GM18861 (cell line): ENCODE results near the gene RNF112.

ENCODE experiments used
- ATAC-seq: cut with Tn5 transposase; IDR thresholded peaks from one replicate; pipeline ENCODE4 v1.9.1; 2021; ENCODE audit not compliant: unreplicated experiment

The RNF112 gene

GRCh38 chr17:19387921-19388521 is 23.0 kb upstream of the RNF112 start:
- ATAC-seq = no peak

DNA sequence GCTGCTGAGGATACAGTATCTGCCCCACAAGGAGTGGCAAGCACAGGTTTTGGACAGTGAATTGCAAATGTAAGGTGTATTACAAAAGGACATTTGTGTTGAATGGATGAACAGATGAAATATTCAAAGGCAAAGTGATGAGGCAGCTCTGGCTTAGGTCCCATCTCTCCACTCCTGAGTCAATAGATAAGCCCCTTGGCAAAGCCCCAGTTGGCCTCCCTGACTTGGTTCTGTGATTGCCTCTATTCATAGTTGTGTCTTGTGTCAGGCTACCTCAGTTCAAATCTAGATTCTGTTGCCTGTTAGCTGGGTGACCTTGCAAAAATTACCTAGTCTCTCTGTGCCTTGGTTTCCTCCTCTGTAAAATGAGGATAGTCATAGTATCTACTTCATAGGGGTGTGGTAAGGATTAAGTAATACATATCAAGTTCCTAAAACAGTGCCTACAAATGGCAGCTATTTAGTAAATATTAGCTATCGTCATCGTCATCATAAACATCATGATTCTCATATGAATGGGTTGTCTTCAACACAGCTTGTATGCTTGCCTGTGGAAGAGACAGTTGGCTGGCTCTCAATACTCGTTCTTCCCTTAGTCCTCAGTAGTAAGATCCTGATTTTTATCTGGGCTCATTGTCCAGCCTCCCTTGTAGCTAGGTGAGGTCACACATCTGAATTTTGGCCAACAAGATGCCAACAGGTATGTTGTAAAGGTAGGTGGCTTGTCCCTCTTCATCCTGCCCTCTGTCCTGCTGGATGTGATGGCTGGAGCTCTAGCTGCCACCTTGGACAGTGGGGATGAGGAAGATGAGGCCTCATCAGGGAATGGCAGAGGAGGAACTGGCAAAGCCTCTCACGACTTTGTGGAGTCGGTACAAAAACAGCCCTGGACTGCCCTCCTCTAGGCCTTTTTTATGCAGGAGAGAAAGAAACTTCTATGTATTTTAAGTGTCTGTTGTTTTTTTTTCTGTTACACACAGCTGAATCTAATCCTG is 21.9 kb upstream of the RNF112 start:
- ATAC-seq = no peak

DNA sequence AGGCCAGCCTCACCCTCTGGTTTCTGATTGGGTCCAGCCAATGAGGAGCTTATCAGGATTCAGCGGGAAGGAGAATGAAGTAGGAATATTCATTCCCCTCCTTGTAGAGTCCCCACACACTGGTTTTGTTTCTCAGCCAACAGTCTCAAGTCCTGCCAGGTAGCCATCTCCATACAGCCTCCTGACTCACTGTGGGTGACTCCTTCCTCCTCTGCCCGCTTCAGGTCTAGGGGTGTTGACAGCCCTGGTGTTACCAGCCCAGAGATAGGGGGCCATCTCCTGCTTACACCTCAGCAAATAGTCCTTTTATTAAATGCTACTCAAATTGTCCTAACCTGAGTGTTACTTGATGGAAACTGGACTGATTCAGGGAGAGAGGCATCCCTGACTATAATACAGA is 20.1 kb upstream of the RNF112 start:
- ATAC-seq = no peak

DNA sequence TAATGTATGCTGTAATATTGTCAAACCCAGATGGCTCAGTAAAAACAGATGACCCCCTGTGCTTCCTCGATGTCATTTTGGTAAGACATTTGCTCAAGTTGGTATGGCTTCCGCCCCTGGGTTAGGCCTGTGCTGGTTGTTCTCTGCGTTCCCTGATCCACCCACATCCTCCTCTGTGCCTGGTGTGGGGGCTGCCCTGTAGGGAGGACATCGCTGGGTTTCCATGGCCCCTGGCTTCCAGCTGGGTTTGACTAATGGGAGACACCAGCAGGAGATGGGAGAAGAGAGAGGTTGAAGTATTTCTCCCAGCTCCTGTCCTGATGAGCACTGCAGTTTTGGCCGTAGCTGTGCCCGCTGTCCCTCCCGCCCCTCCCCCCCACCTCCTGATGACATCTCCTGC is 19.6 kb upstream of the RNF112 start:
- no peak for ATAC-seq

DNA sequence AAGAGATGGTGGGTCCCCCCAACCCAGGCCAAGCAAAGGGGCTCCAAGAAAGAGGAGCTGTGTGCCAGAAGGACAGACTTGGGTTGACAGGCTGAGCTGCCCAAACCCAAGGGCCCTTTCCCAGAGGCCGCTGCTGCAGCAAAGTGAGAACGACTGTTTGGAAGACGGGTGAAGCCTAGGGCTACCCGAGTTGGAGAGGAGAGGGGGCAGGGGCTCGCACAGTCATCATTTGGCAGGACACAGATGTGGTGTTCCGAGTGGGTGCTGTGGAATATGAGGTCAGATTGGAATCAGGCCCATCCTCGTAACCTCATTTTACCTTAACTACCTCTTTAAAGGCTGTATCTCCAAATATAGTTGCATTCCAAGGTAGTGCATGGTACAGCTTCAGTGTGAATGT is 18.7 kb upstream of the RNF112 start:
- ATAC-seq = no peak

DNA sequence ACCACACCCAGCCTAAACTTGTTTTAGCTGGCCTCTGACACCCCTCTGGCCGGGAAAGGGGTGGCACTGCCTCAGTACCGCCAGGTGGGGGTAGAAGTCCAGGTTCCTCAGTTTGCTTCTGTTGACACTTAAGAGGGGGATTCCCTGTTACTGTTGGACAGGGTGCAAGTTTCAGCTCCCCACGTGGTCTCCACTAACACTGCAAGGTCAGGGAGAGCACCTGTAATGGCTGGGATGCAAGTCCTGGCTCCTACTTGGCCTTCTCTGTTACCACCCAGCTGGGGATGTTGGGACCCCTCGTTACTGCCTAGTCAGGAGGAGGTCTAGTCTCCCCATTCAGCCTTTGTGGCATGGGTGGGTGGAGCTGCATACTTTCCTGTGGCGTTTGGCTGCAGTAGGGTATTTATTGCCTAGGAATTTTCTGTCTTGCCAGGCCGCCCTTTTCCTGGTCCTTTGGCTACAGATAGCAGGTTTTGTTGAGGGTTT is 13.4 kb upstream of the RNF112 start:
- ATAC-seq = no peak

DNA sequence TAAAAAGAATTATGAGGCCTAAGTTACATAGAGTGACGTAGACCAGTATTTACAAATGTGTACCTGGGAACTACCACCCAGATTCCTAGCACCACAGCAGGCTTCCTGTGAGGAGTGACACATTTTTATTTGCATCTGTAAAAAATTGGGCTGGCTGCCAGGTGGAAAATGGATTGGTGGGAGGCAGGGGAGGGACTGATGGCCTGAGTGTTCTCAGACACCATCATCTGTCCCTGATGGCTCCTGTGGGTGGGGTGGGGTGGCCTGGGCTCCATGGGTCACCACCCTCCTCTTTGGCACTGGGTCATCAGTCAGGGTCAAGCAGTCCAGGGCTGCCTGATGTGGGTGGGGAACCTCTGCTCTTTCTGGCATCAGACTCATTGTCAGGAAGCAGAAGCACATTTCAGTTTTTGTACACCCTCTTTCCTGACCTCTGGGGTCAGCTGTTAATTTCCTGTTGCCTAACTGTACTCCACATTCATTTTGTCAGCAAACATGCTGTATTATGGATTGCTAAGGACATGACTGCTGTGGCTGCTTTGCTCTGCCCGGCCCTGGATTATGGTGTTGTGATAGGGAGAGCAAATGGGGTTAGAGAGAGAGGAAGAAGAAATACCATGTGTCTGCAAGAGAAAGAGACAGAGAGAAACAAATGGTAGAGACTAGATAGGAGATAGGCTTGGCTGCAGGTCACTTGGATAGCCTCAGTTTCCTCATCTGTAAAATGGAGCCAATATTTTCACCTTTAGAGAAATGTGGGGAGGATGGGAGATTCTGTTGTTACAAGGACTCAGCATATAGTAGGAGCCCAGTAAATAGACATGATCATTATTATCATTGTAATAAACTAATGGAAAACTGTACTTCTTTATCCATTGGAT is 12.5 kb upstream of the RNF112 start:
- ATAC-seq = no peak

DNA sequence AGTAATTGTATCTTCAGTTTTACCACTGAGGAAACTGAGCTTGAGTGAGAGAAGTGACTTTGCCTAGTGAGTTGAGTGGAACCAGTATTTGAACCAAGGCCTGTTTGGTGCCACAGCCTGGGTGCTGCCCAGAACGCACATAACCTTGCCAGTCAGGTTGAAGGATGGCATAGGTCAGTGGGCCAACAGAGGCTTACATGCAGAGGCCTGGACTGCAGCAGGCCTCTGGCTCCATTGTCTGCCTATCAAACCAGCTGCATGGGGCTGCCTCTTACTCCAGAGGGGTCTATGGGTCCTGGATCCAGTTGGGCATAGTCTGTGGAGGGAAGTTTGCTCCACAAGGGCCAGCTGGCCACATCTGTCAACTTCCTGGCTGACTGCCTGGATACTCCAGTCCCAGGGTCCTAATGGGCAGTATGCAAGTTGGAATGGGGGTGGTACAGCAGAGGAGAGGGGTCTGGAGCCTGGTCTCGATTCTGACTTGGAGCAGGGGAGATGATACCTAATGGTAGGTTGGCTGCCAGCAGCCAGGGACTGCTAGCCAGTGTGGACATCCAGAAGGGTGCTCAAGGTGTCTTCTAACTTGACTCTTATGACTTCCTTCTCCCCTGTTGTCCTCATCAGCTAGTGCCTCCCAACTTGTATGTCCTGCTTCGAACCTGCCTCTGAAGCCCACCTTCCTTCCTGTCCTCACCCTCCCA is 11.1 kb upstream of the RNF112 start:
- ATAC-seq = no peak

- ATAC-seq = no peak
These were observed 9.6 kb upstream of the RNF112 start for GRCh38 chr17:19401321-19402010.

- no peak for ATAC-seq
These were observed 8.9 kb upstream of the RNF112 start for GRCh38 chr17:19402171-19402570.

DNA sequence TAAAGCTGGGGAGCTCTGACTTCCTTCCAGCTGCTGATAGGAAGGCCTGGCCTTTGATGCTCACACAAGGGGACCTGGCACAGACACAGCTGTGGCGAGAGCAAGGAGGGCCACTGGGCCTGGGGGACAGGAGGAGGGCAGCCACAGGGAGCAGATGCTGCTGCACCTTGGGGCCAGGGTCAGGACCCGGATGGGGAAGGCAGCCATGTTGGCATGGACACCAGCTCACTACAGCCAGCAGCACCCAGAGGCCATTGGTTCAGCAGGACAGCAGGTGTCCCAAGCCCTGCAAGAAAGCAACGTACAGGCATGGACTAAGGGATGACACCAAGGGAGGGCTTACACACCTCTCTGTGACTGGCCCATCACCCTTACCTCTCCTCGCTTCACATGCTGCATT is 8.0 kb upstream of the RNF112 start:
- no peak for ATAC-seq

DNA sequence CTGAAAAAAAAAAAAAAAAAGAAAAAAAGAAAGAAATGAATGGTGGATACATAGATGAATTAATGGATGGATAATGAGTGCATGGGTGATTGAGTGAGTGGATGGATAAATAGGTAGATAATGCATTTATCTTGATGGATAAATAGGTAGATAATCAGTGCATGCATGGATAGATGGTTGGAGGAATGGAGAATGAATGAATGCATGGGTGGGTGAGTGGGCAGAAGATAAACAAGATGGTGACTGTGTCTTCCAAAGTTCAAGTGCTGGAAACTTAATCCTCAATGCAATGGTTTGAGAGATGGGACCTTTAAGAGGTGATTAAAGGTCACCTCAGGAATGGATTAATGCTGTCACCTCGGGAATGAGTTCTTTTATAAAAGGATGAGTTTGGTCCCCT is 6.8 kb upstream of the RNF112 start:
- ATAC-seq = no peak

DNA sequence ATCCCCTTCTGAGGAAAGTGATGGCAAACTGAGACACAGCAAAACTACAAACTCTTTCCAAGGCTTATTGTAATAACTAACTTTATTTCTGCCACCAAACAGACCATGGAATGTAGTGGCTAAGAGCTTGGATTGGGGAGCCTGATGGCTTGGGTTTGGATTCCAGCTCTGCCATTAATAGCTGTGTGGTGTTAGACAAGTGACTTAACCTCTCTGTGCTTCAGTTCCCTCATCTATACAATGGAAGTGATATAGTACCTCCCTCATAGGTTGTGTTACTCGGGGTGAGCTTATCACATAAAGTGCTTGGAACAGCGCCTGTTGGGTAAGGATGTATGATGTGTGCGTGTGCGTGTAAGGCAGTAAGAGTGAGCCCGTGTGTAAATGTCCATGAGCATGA is 5.9 kb upstream of the RNF112 start:
- ATAC-seq = no peak

DNA sequence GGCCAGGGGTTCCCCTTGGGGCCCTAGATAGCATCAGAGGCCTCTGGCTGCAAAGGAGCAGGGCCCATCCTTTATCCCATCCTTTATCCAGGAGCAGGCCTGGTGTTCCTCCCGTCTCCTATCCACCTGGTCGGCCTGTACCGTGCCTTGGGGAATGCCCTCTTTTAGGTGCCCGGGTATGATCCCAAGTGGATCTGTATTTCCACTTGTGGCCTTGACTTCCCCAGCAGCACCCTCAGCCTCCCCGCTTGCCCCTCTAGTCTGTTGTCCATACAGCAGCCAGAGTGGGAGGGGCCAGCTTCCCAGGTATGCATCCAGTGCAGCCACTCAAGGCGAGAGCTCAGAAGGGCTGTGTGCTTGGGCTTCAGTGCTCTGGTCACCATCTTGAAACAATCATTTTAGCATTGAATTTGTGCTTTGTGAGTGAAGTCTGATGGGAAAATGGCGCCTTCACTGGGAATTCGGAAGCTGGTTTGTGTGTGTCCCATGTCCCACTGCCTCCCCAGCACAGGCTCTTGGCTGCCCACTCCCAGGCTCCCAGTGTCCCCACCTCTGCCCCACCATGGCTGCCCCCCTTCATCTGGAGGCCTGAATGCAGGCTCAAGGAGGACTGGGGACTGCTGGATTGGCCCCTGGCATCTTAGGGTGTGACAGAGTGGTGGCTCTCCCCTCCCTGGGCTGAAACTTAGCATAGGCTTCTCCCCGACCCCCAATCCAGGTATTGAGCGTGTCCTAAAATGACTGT is 3.3 kb upstream of the RNF112 start:
- no peak for ATAC-seq

- ATAC-seq = no peak
These were observed 2.7 kb upstream of the RNF112 start for GRCh38 chr17:19408346-19408710.

- no peak for ATAC-seq
These were observed 2.0 kb upstream of the RNF112 start for GRCh38 chr17:19409066-19409465.

DNA sequence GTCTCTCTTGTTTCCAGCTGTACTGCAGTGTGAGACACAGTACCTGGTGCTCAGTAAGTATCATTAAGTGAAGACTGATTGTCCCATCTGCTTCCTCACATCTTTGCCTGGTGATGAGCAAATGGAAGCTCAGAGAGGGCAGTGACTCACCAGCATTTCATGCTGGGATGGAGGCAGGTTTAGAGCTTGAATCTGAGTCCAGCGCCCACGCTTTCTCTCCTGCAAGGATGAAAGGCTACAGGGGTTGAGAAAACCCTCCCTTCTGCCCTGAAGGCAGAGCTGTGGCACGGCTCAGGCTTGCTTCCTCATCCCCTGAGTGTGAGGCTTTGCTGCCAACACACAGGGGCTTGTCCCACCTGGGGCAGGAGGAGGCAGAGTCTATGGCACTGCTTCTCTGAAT is 1.5 kb upstream of the RNF112 start:
- ATAC-seq = no peak

- ATAC-seq = no peak
These were observed 941 bp upstream of the RNF112 start for GRCh38 chr17:19410091-19410490.

DNA sequence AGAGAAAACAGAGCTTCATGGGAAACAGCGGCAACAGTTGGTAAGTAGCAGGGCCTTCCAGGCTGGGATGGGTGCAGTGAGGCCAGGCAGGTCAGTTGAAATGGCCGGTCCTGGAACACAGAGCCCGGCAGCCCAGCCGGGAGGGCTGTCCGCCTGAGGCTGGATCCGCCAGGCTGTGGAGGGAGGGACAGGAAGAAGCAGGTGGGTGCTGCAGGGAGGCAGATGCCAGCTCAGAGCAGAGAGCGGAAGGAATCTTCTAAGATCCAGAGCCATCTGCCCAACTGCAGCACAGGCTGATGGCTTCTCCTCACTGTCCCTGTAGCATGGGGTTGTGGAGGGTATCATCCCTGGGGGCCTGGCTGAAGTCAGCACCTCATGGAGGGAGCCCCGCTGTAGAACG is 599 bp downstream of the RNF112 start:
- ATAC-seq = no peak

DNA sequence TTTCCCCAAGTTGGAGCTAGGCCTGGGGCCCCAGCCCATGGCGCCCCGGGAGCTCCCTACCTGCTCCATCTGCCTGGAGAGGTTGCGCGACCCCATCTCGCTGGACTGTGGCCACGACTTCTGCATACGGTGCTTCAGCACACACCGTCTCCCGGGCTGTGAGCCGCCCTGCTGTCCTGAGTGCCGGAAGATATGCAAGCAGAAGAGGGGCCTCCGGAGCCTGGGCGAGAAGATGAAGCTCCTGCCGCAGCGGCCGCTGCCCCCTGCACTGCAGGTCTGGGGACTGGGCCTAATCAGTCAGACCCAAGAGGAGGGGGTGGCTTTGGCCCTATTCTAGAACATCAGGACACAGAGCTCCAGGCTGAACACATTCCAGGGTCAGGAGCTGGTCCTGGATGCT is 1.5 kb downstream of the RNF112 start:
- no peak for ATAC-seq
